Activated B cell treated with CpG ODN at 0.5 μM for 24 hours (primary cell): Measurements from ENCODE around the gene RPP30. TPM values are rescaled to one million over a fixed set of nuclear protein-coding genes. Genes with fewer than 3 reads are reported as not detected.

ENCODE experiments used
- ATAC-seq: fragments of 200-7000 bp; cut with Tn5 transposase; one replicate; pipeline ENCODE4 v1.10.0; 2021; ENCODE audit warnings: low read depth, mild to moderate bottlenecking, moderate library complexity
- CTCF ChIA-PET: fragments of 350-600 bp; sonication (Branson Sonifier 250); formaldehyde crosslinking; loops from one replicate; lab custom pipeline; 2021; ENCODE audit warnings: antibody characterized with exemption; lab: Charles Lee
- POLR2A ChIA-PET: fragments of 350-600 bp; sonication (Branson Sonifier 250); formaldehyde crosslinking; loops from one replicate; lab custom pipeline; 2021; ENCODE audit warnings: antibody characterized with exemption; lab: Charles Lee
- DNase-seq: peaks from one replicate; pipeline ENCODE4 v3.0.0; 2022
- H3K27ac Mint-ChIP-seq: one replicate; pipeline ENCODE4 v1.8.0; 2020; ENCODE audit warnings: mixed read lengths
- H3K27me3 Mint-ChIP-seq: one replicate; pipeline ENCODE4 v1.8.0; 2021; ENCODE audit warnings: mixed read lengths
- H3K36me3 Mint-ChIP-seq: one replicate; pipeline ENCODE4 v1.8.0; 2021; ENCODE audit warnings: low read depth, mixed read lengths
- H3K4me1 Mint-ChIP-seq: one replicate; pipeline ENCODE4 v1.8.0; 2021; ENCODE audit warnings: mixed read lengths
- H3K4me3 Mint-ChIP-seq: one replicate; pipeline ENCODE4 v1.8.0; 2020; ENCODE audit warnings: mild to moderate bottlenecking, mixed read lengths
- H3K9me3 Mint-ChIP-seq: one replicate; pipeline ENCODE4 v1.8.0; 2020; ENCODE audit warnings: mixed read lengths
- intact Hi-C: fragments of 100-400 bp; cut with micrococcal nuclease; formaldehyde crosslinking; loops from one replicate; pipeline ENCODE4 v1.15.1; 2024
- total RNA-seq: library from RNA; stranded (reverse); gene quantifications from 2 replicates; pipeline ENCODE4 v1.2.3, GENCODE V29; 2022
- TF ChIP-seq, protein P1 (sequence below): fragments of 200-600 bp; IDR thresholded peaks from one replicate; pipeline ENCODE4 v1.8.0; 2022; ENCODE audit warnings: antibody characterized with exemption, mild to moderate bottlenecking

RPP30 gene
- total RNA-seq, 1 donor from 2014 or later, result 44.6 TPM

DNA sequence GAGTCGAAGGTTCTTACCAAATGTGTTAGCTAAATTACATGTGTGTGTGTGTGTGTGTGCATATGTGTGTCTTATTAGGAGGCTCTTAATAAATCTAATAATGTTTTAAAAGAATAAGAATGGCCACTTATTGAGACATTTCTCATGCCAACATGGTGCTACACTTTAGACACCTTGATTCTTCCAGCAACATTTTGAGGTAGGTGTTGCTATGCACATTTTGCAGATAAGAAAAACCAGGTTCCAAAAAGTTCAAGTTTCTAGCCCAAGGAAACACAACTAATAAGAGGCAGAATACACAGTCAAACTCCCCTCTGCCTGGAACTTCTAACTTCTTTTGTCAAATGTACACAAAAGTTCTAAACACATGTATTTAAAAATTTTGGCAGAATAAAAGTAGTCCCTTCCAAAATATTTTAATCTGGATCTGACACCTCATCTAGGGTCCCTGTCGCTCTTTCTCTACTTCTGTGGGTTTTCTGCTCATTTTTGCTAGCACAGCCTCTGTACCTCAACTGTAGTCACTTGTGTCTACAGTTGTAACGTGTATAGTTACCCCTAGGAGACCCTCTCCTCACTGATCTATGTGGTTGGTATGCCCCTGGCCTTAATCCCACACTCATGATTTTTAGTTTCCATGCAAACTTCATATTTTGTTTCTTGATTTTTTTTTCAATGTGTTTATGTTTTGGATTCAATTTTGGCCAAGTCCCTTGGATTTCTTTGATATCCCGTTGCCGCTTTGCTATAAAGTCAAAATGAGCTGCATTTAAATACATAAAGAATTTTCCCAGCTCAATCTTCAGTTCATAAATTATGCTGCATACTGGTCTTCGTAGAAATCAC, 44.8 kb downstream of the RPP30 start:
- Mint-ChIP-seq H3K4me1 (peaks cover 25% of the 10 kb centered on the region), H3K27ac (no peak overlapping the region), H3K9me3 (no peaks in the 10 kb centered on the region), H3K27me3 (no peaks in the 10 kb centered on the region), H3K36me3 (no peaks in the 10 kb centered on the region), H3K4me3 (no peak overlapping the region)
- TF ChIP-seq, protein P1, sequence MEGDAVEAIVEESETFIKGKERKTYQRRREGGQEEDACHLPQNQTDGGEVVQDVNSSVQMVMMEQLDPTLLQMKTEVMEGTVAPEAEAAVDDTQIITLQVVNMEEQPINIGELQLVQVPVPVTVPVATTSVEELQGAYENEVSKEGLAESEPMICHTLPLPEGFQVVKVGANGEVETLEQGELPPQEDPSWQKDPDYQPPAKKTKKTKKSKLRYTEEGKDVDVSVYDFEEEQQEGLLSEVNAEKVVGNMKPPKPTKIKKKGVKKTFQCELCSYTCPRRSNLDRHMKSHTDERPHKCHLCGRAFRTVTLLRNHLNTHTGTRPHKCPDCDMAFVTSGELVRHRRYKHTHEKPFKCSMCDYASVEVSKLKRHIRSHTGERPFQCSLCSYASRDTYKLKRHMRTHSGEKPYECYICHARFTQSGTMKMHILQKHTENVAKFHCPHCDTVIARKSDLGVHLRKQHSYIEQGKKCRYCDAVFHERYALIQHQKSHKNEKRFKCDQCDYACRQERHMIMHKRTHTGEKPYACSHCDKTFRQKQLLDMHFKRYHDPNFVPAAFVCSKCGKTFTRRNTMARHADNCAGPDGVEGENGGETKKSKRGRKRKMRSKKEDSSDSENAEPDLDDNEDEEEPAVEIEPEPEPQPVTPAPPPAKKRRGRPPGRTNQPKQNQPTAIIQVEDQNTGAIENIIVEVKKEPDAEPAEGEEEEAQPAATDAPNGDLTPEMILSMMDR, result no peak
- intact Hi-C loops, result loop anchor here (10.0 kb wide), 1 partner anchor 718 kb away; the partner anchor contains the start of gene PPP1R3C
- ATAC-seq (no peak), DNase-seq (no peak)
- ChIA-PET CTCF (interaction anchor here (1.3 kb wide), 1 partner anchor 335 kb away, joined by 3 read pairs; no protein-coding TSS in a partner anchor), POLR2A (interaction anchor here (1.8 kb wide), 1 partner anchor 89 kb away, joined by 6 read pairs; no protein-coding TSS in a partner anchor)

DNA sequence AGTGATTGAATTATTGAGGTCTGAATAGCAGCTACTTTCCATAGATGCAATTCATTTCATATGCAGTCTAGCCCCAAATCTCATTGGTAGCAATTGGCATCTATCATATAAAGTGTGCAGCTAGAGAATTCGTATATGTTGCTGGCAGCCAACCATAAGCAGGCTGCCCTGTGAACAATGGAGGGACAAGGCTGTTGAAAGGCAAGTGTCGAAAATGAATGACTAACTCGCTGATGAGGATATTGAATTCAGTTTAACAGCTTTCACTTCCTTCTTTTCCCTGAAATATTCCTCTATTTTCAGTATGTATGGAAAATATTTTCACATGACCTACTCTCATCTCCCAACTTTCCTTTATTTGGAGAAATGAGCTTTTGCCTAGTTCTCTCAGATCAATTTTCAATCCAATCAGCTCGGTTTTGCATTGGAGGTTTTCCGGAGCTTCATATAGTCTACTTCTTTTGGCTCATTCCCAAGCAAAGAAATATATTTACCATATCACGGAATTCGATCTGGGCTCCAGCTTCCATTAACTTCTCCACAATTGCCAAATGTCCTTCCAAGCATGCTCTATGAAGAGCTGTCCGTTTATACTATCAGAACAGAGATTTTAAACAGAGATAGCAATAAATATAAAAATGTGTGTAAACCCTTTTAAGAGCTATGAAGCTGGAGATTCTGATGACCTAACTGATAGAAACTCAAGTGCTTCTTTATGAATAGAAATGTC, 45.6 kb downstream of the RPP30 start:
- ATAC-seq (no peak), DNase-seq (no peak)
- ChIA-PET CTCF (interaction anchor here (0.7 to 1.9 kb wide), 5 partner anchors 37 to 335 kb away, joined by 3 to 9 read pairs (median 3); no protein-coding TSS in a partner anchor), POLR2A (interaction anchor here (1.8 kb wide), 1 partner anchor 89 kb away, joined by 6 read pairs; no protein-coding TSS in a partner anchor)
- Mint-ChIP-seq H3K27me3 (no peaks in the 10 kb centered on the region), H3K27ac (no peak overlapping the region), H3K36me3 (no peaks in the 10 kb centered on the region), H3K4me1 (peaks cover 20% of the 10 kb centered on the region), H3K9me3 (no peaks in the 10 kb centered on the region), H3K4me3 (no peak overlapping the region)
- TF ChIP-seq, protein P1, result no peak
- intact Hi-C loops, result loop anchor here (10.0 kb wide), 1 partner anchor 717 kb away; the partner anchor contains the start of gene PPP1R3C

DNA sequence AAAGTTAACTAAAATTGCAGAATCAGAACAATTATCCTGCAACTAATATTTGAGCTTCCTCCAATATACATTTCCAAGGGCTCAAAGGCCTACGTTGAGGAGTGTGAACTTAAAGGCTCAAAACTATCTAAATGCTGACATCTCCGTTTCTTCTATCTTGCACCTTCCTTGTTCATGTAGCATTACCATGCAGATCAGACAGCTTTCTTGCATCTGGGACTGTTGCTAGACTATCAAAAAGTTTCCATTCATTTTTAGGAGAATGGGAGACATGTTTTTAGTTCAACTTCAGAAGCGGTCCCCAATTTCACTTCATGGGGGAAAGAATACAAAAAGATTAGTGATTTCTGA, 46.2 kb downstream of the RPP30 start:
- ATAC-seq (no peak), DNase-seq (no peak)
- Mint-ChIP-seq H3K27ac (no peak overlapping the region), H3K9me3 (no peaks in the 10 kb centered on the region), H3K36me3 (no peaks in the 10 kb centered on the region), H3K4me1 (peaks cover 20% of the 10 kb centered on the region), H3K4me3 (no peak overlapping the region), H3K27me3 (no peaks in the 10 kb centered on the region)
- intact Hi-C loops, result loop anchor here (10.0 kb wide), 1 partner anchor 717 kb away; the partner anchor contains the start of gene PPP1R3C
- POLR2A ChIA-PET, result interaction anchor here (1.8 kb wide), 1 partner anchor 88 kb away, joined by 6 read pairs; no protein-coding TSS in a partner anchor
- TF ChIP-seq, protein P1, result no peak
- CTCF ChIA-PET, result interaction anchor here (0.7 to 1.9 kb wide), 5 partner anchors 38 to 334 kb away, joined by 3 to 9 read pairs (median 3); no protein-coding TSS in a partner anchor

DNA sequence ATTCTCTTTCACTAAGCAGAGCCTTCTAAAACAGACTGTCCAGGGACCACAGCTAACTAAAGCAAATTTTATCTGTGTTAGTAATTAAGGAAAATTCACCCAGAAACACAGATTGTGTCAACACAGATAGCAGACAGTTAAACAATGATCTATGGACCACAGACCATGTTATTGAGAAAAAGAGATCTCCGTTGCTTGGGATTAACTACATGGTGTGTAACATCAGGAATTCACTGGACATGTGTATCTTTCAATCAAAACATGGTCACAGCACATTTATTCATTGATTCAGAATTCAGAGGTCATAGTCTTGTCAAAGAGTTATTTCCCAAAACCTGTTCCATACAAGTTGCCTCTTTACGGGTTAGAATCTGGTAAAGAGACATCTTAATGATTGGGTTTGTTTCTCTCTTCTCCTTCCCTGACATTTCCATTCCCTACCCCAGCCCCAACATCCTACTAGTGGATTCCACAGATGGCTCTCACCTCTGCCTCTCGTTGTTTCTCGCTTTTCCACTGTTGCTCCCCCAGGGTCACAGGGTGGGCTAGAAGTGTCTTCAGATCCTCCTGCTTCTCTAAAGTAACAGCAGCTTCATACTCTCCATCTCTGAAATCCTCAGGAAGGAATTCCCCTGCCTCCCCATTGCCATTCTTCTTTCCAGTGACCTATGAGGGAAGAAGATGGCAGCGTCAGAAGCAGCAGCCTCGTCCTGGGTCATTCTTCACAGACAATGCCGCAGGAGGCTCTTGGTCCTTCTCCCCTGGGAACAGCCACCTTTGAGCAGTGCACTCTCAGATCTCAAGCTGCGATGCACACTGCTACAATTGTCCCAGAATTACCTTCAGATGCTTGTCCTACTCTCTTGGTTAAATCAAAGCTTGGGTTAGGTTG, 48.2 kb downstream of the RPP30 start:
- POLR2A ChIA-PET, result no interaction called here
- peaks cover 2% of the 10 kb centered on the region for H3K27me3 Mint-ChIP-seq
- no peak overlapping the region for H3K27ac Mint-ChIP-seq
- intact Hi-C loops, result loop anchor here (10.0 kb wide), 1 partner anchor 715 kb away; the partner anchor contains the start of gene PPP1R3C
- TF ChIP-seq, protein P1, result no peak
- no peak overlapping the region for H3K4me3 Mint-ChIP-seq
- H3K9me3 Mint-ChIP-seq, result no peaks in the 10 kb centered on the region
- CTCF ChIA-PET, result interaction anchor here (0.9 to 1.8 kb wide), 3 partner anchors 8 to 168 kb away, joined by 4 to 6 read pairs (median 4); no protein-coding TSS in a partner anchor
- H3K4me1 Mint-ChIP-seq, result peaks cover 8% of the 10 kb centered on the region
- DNase-seq (no peak), ATAC-seq (no peak)
- H3K36me3 Mint-ChIP-seq, result no peaks in the 10 kb centered on the region
